NCI-H526 (cell line): ENCODE data around the gene CAPRIN2.

Source experiments
- DNase-seq, 2 experiments: peaks; one replicate each; lab custom pipeline; 2025; lab: John Stamatoyannopoulos, UW

Gene CAPRIN2

GRCh38 chr12:30754750-30755394 is at the start of gene CAPRIN2:
Gene CAPRIN2 (minus strand): TSS chr12:30754951. CDS start chr12:30753520, 1,431 bp downstream.
- DNase-seq, result peak; percentile 90 to 97

GRCh38 chr12:30797689-30798088 is 42.9 kb upstream of the CAPRIN2 start:
- no peak for DNase-seq

GRCh38 chr12:30796891-30797371 is 42.2 kb upstream of the CAPRIN2 start:
- peak in 1 of 2 experiments; percentile 27 for DNase-seq

GRCh38 chr12:30796313-30796780 is 41.6 kb upstream of the CAPRIN2 start:
- peak; percentile 5 to 50 for DNase-seq

GRCh38 chr12:30795410-30796312 is 40.9 kb upstream of the CAPRIN2 start:
- peak in 1 of 2 experiments; percentile 50 for DNase-seq

- DNase-seq, result no peak
These were observed 40.0 kb upstream of the CAPRIN2 start for GRCh38 chr12:30794591-30795409.

GRCh38 chr12:30794020-30794419 is 39.3 kb upstream of the CAPRIN2 start:
- no peak for DNase-seq

- no peak for DNase-seq
These were observed 38.1 kb upstream of the CAPRIN2 start for GRCh38 chr12:30792648-30793499.

GRCh38 chr12:30792085-30792484 is 37.3 kb upstream of the CAPRIN2 start:
- no peak for DNase-seq

- no peak for DNase-seq
These were observed 34.0 kb upstream of the CAPRIN2 start for GRCh38 chr12:30788754-30789153.

- no peak for DNase-seq
These were observed 30.9 kb upstream of the CAPRIN2 start for GRCh38 chr12:30785630-30786029.

GRCh38 chr12:30784508-30784907 is 29.8 kb upstream of the CAPRIN2 start:
- no peak for DNase-seq

- no peak for DNase-seq
These were observed 29.2 kb upstream of the CAPRIN2 start for GRCh38 chr12:30783946-30784345.

- DNase-seq, result no peak
These were observed 27.8 kb upstream of the CAPRIN2 start for GRCh38 chr12:30782316-30783173.

- no peak for DNase-seq
These were observed 24.8 kb upstream of the CAPRIN2 start for GRCh38 chr12:30779578-30779977.

- no peak for DNase-seq
These were observed 24.4 kb upstream of the CAPRIN2 start for GRCh38 chr12:30779178-30779577.

- DNase-seq, result no peak
These were observed 19.8 kb upstream of the CAPRIN2 start for GRCh38 chr12:30774599-30774998.

- DNase-seq, result no peak
These were observed 15.1 kb upstream of the CAPRIN2 start for GRCh38 chr12:30769802-30770201.

GRCh38 chr12:30764251-30764650 is 9.5 kb upstream of the CAPRIN2 start:
- DNase-seq, result no peak

GRCh38 chr12:30763053-30763452 is 8.3 kb upstream of the CAPRIN2 start:
- no peak for DNase-seq
